Nucleus accumbens (tissue), 56 donors: ENCODE data around the gene HLA-F.

Experiments
- DNase-seq, 56 donors: peaks; one replicate each; lab custom pipeline; 2025; lab: John Stamatoyannopoulos, UW

Gene HLA-F

GRCh38 chr6:29741592-29741991 lies 18.4 kb downstream of the HLA-F start:
- DNase-seq, result no peak

- DNase-seq, result no peak
These were observed 18.9 kb downstream of the HLA-F start for GRCh38 chr6:29742127-29742526.

GRCh38 chr6:29743025-29743424 lies 19.8 kb downstream of the HLA-F start:
- no peak for DNase-seq

- DNase-seq, result no peak
These were observed 20.3 kb downstream of the HLA-F start for GRCh38 chr6:29743568-29743967.

- no peak for DNase-seq
These were observed 20.9 kb downstream of the HLA-F start for GRCh38 chr6:29744131-29744530.

- no peak for DNase-seq
These were observed 21.4 kb downstream of the HLA-F start for GRCh38 chr6:29744621-29745020.

- no peak for DNase-seq
These were observed 22.2 kb downstream of the HLA-F start for GRCh38 chr6:29745386-29745785.

- DNase-seq, result no peak
These were observed 22.7 kb downstream of the HLA-F start for GRCh38 chr6:29745855-29746449.

- no peak for DNase-seq
These were observed 23.8 kb downstream of the HLA-F start for GRCh38 chr6:29746846-29747687.

GRCh38 chr6:29747688-29748250 lies 24.5 kb downstream of the HLA-F start:
- DNase-seq, result no peak

- peak; percentile 21 to 93 (median 74) for DNase-seq
These were observed 25.4 kb downstream of the HLA-F start for GRCh38 chr6:29748391-29749307.

- no peak for DNase-seq
These were observed 26.1 kb downstream of the HLA-F start for GRCh38 chr6:29749308-29749662.

GRCh38 chr6:29749668-29750067 lies 26.4 kb downstream of the HLA-F start:
- DNase-seq, result no peak

- DNase-seq, result no peak
These were observed 27.5 kb downstream of the HLA-F start for GRCh38 chr6:29750709-29751108.

- no peak for DNase-seq
These were observed 28.2 kb downstream of the HLA-F start for GRCh38 chr6:29751480-29751879.

- DNase-seq, result peak in 54 of 56 donors; percentile 33 to 93 (median 70)
These were observed 29.4 kb downstream of the HLA-F start for GRCh38 chr6:29752451-29753308.

GRCh38 chr6:29753309-29753644 lies 30.0 kb downstream of the HLA-F start:
- no peak for DNase-seq

- no peak for DNase-seq
These were observed 32.1 kb downstream of the HLA-F start for GRCh38 chr6:29755295-29755871.

GRCh38 chr6:29757282-29757681 lies 34.0 kb downstream of the HLA-F start:
- DNase-seq, result no peak
